ENCODE data around the gene METTL5. TPM values are rescaled to one million over a fixed set of nuclear protein-coding genes. Genes with fewer than 3 reads are reported as not detected.

The METTL5 gene
- total RNA-seq, 1 experiment from 2014 or later: 63.1 TPM

GRCh38 chr2:169765523-169765922, 59.2 kb downstream of the METTL5 start:
- no peak for TF ChIP-seq CTCF (IDR thresholded peaks at IDR 0.05; ENCODE audit: unreplicated experiment)
- H3K9me3 Mint-ChIP-seq (ENCODE audit: low read depth, unreplicated experiment): no peaks in the 10 kb centered on the region
- H3K27ac Mint-ChIP-seq (ENCODE audit: unreplicated experiment): peak overlapping the region; percentile 54
- CTCF ChIA-PET: no interaction called here
- peaks cover 39% of the 10 kb centered on the region for H3K4me1 Mint-ChIP-seq (ENCODE audit: low read depth, unreplicated experiment)
- no peak overlapping the region for H3K4me3 Mint-ChIP-seq (ENCODE audit: low read depth, unreplicated experiment)
- peak; percentile 38 for DNase-seq
- no TSS peak for BruUV-seq (replicated peaks)
- H3K36me3 Mint-ChIP-seq (ENCODE audit: insufficient read depth, unreplicated experiment): no peaks in the 10 kb centered on the region
- intact Hi-C loops (cut with micrococcal nuclease; ENCODE audit: unreplicated experiment): no loop called here
- no peaks in the 10 kb centered on the region for H3K27me3 Mint-ChIP-seq (ENCODE audit: unreplicated experiment)

GRCh38 chr2:169761970-169762292, 62.8 kb downstream of the METTL5 start:
- intact Hi-C loops (cut with micrococcal nuclease; ENCODE audit: unreplicated experiment): no loop called here
- H3K27me3 Mint-ChIP-seq (ENCODE audit: unreplicated experiment): no peaks in the 10 kb centered on the region
- peak overlapping the region; percentile 79 for H3K27ac Mint-ChIP-seq (ENCODE audit: unreplicated experiment)
- CTCF ChIA-PET: no interaction called here
- H3K36me3 Mint-ChIP-seq (ENCODE audit: insufficient read depth, unreplicated experiment): no peaks in the 10 kb centered on the region
- no peak for TF ChIP-seq CTCF (IDR thresholded peaks at IDR 0.05; ENCODE audit: unreplicated experiment)
- peaks cover 38% of the 10 kb centered on the region for H3K4me1 Mint-ChIP-seq (ENCODE audit: low read depth, unreplicated experiment)
- no peaks in the 10 kb centered on the region for H3K9me3 Mint-ChIP-seq (ENCODE audit: low read depth, unreplicated experiment)
- DNase-seq: peak; percentile 44
- no TSS peak for BruUV-seq (replicated peaks)
- H3K4me3 Mint-ChIP-seq (ENCODE audit: low read depth, unreplicated experiment): peak overlapping the region; percentile 22

Other genes starting within 250 kb of the METTL5 start
- gene PPIG, start 240.6 kb downstream of the METTL5 start, total RNA-seq (2022): 55.4 and 58.3 TPM in 2 replicates
- gene CFAP210, start 130.5 kb downstream of the METTL5 start, total RNA-seq (2022): 0.17 TPM in 1 of 2 replicates, not detected in the other
- gene PHOSPHO2, start 130.4 kb downstream of the METTL5 start, total RNA-seq (2022): 9.9 and 12.7 TPM in 2 replicates
- gene KLHL23, start 91.1 kb downstream of the METTL5 start, total RNA-seq (2022): 40.4 and 49.5 TPM in 2 replicates
- 143 TPM in 2 replicates for gene SSB, start 26.0 kb downstream of the METTL5 start, total RNA-seq (2022)
- 30.6 and 33.1 TPM in 2 replicates for gene UBR3, start 2.5 kb upstream of the METTL5 start, total RNA-seq (2022)